Sciatic nerve (tissue), 2 donors: ENCODE results near the gene ZNF792. TPM values are rescaled to one million over a fixed set of nuclear protein-coding genes. Genes with fewer than 3 reads are reported as not detected.
"Not testable (repeated sequence)": the region's sequence is repeated elsewhere in the genome, so short reads cannot be mapped to it uniquely, and the experiment has no call there.

Source experiments
- ATAC-seq: fragments of 200-7000 bp; cut with Tn5 transposase; one replicate; pipeline ENCODE4 v1.9.1; 2020; ENCODE audit warnings: mild to moderate bottlenecking, moderate library complexity
- DNase-seq: peaks from one replicate; pipeline ENCODE4 v3.0.0-alpha.2; 2020; ENCODE audit warnings: low spot score
- intact Hi-C: fragments of 100-400 bp; cut with DNase I; formaldehyde crosslinking; loops from one replicate; pipeline ENCODE4 v1.14.2; 2022
- total RNA-seq: library from RNA; stranded (reverse); fragmentation: NEBNext Ultra II Directional; extraction: Animal tissue kit (Norgen Biotek cat#: 25700); gene quantifications from one replicate; pipeline ENCODE4 v1.2.1, GENCODE V29; 2021
- donor health status: DM: no; HTN: no; CAD: no.
- donor health status: DM: no; HTN: no; CAD: no.

The ZNF792 gene
- total RNA-seq, 1 donor from 2014 or later, result 9.0 TPM

GRCh38 chr19:34979819-34980640, 16.0 kb upstream of the ZNF792 start:
- ATAC-seq (no peak), DNase-seq (no peak)
- intact Hi-C loops, result no loop called here

GRCh38 chr19:34976611-34977010, 12.6 kb upstream of the ZNF792 start:
- intact Hi-C loops, result no loop called here
- DNase-seq (no peak), ATAC-seq (no peak)

- no peak for DNase-seq
- intact Hi-C loops, result no loop called here
- ATAC-seq, result no peak
Measured at GRCh38 chr19:34975056-34975455, 11.0 kb upstream of the ZNF792 start.

GRCh38 chr19:34974646-34975045, 10.6 kb upstream of the ZNF792 start:
- no peak for ATAC-seq
- intact Hi-C loops, result loop anchor here (5.0 kb wide), 1 partner anchor 38 kb away; no protein-coding TSS in a partner anchor
- DNase-seq, result no peak

- DNase-seq (no peak), ATAC-seq (no peak)
- intact Hi-C loops, result loop anchor here (5.0 kb wide), 1 partner anchor 40 kb away; no protein-coding TSS in a partner anchor
Measured at GRCh38 chr19:34972163-34972705, 8.2 kb upstream of the ZNF792 start.

GRCh38 chr19:34970185-34970780, 6.3 kb upstream of the ZNF792 start:
- not testable (repeated sequence) for DNase-seq
- intact Hi-C loops, result loop anchor here (5.0 kb wide), 1 partner anchor 42 kb away; no protein-coding TSS in a partner anchor

GRCh38 chr19:34969721-34970120, 5.7 kb upstream of the ZNF792 start:
- ATAC-seq (no peak), DNase-seq (no peak)
- intact Hi-C loops, result loop anchor here (5.0 kb wide), 1 partner anchor 43 kb away; no protein-coding TSS in a partner anchor

More at GRCh38 chr19:34970185-34970780, 6.3 kb upstream of the ZNF792 start:
- ATAC-seq, result not testable (repeated sequence)

- intact Hi-C loops, result no loop called here
- no peak for DNase-seq
- no peak for ATAC-seq
Measured at GRCh38 chr19:34967551-34967950, 3.5 kb upstream of the ZNF792 start.

GRCh38 chr19:34965505-34965904, 1.5 kb upstream of the ZNF792 start:
- DNase-seq, ATAC-seq, intact Hi-C loops: not testable (repeated sequence)

- intact Hi-C loops, result no loop called here
- ATAC-seq, result no peak
- no peak for DNase-seq
Measured at GRCh38 chr19:34964598-34964997, 569 bp upstream of the ZNF792 start.

GRCh38 chr19:34962687-34963572, 1.1 kb downstream of the ZNF792 start:
- intact Hi-C loops, result no loop called here
- ATAC-seq (peak; percentile 27), DNase-seq (no peak)

GRCh38 chr19:34961775-34962686, 2.0 kb downstream of the ZNF792 start:
- intact Hi-C loops, result no loop called here
- DNase-seq, result no peak
- peak; percentile 9 for ATAC-seq

- ATAC-seq (no peak), DNase-seq (no peak)
- intact Hi-C loops, result no loop called here
Measured at GRCh38 chr19:34960940-34961679, 2.9 kb downstream of the ZNF792 start.

- intact Hi-C loops, result no loop called here
- ATAC-seq, result no peak
Measured at GRCh38 chr19:34960103-34960805, 3.8 kb downstream of the ZNF792 start.

GRCh38 chr19:34959021-34959420, 5.0 kb downstream of the ZNF792 start:
- ATAC-seq (no peak), DNase-seq (no peak)
- intact Hi-C loops, result no loop called here

More at GRCh38 chr19:34960103-34960805, 3.8 kb downstream of the ZNF792 start:
- no peak for DNase-seq

GRCh38 chr19:34957830-34958751, 5.9 kb downstream of the ZNF792 start:
- ATAC-seq (no peak), DNase-seq (no peak)

More at GRCh38 chr19:34957830-34958751, 5.9 kb downstream of the ZNF792 start:
- intact Hi-C loops, result no loop called here
